GM12878 (cell line): ENCODE measurements around the gene AFAP1. TPM values are rescaled to one million over a fixed set of nuclear protein-coding genes. Genes with fewer than 3 reads are reported as not detected.

ENCODE experiments used
- ATAC-seq: fragments of 200-7000 bp; cut with Tn5 transposase; 3 replicates; pipeline ENCODE4 v1.9.1; 2020; ENCODE audit warnings: mild to moderate bottlenecking, moderate library complexity
- BruUV-seq: library from RNA; stranded (reverse); fragments of 400-500 nt; replicated peaks from 2 replicates; lab custom pipeline; 2021; lab: Mats Ljungman, UMichigan
- CTCF ChIA-PET: fragments of 300-600 bp; sonication (Branson Sonifier 250); formaldehyde crosslinking; extraction: SDS; loops from one replicate; lab custom pipeline; 2021; ENCODE audit warnings: inconsistent platforms; lab: Yijun Ruan, JAX
- POLR2A ChIA-PET: fragments of 350-600 bp; formaldehyde crosslinking; extraction: SDS; loops from one replicate; lab custom pipeline; 2021; ENCODE audit warnings: inconsistent platforms; lab: Charles Lee
- RAD21 ChIA-PET: fragments of 300-600 bp; sonication (Branson Sonifier 250); formaldehyde crosslinking; loops from one replicate; lab custom pipeline; 2023; ENCODE audit warnings: antibody characterized with exemption; ENCODE audit not compliant: unreplicated experiment; lab: Charles Lee
- SMC1A ChIA-PET: fragments of 300-600 bp; sonication (Branson Sonifier 250); formaldehyde crosslinking; loops from one replicate; lab custom pipeline; 2023; ENCODE audit not compliant: unreplicated experiment, uncharacterized antibody; lab: Charles Lee
- DNase-seq: peaks from one replicate; pipeline ENCODE4 v3.0.0-alpha.2; 2011; ENCODE audit warnings: low read depth, low spot score
- FAIRE-seq: peaks from 3 replicates; lab custom pipeline; 2011; peaks lifted over from hg19 to GRCh38; lab: Jason Lieb, UNC
- H2AFZ ChIP-seq: 2 replicates; pipeline ENCODE4 v1.6.0; 2011; ENCODE audit warnings: low read depth, low read length, control low read depth; ENCODE audit not compliant: control insufficient read depth
- H3K27ac ChIP-seq: 2 replicates; pipeline ENCODE4 v1.5.1; 2011; ENCODE audit warnings: control low read depth; ENCODE audit not compliant: control insufficient read depth, insufficient read depth
- H3K27me3 ChIP-seq, 2 experiments: replicated peaks in 1 of 2; 2 replicates each; pipeline versions ENCODE4 v1.6.0 to v1.6.1; 2011; ENCODE audit warnings: low read length in 1 of 2; ENCODE audit not compliant: control insufficient read depth in 2 of 2, insufficient read depth in 2 of 2
- H3K36me3 ChIP-seq, 2 experiments: 2 replicates each; pipeline ENCODE4 v1.5.1; 2011; ENCODE audit warnings: low read length in 1 of 2; ENCODE audit not compliant: control insufficient read depth in 2 of 2, insufficient read depth in 2 of 2
- H3K4me1 ChIP-seq: 2 replicates; pipeline ENCODE4 v1.6.1; 2011; ENCODE audit warnings: mild to moderate bottlenecking, low read length, moderate library complexity, mixed read lengths; ENCODE audit not compliant: control insufficient read depth, insufficient read depth
- H3K4me2 ChIP-seq: 2 replicates; pipeline ENCODE4 v1.6.0; 2011; ENCODE audit warnings: control low read depth; ENCODE audit not compliant: control insufficient read depth, insufficient read depth
- H3K4me3 ChIP-seq: fragments of 200-600 bp; sonication (generic); 2 replicates; pipeline ENCODE4 v1.5.1; 2016
- H3K79me2 ChIP-seq: 2 replicates; pipeline ENCODE4 v1.6.0; 2011; ENCODE audit warnings: low read length; ENCODE audit not compliant: control insufficient read depth, insufficient read depth
- H3K9ac ChIP-seq: 2 replicates; pipeline ENCODE4 v1.8.0; 2011; ENCODE audit warnings: low read length, control low read depth, mixed read lengths; ENCODE audit not compliant: control insufficient read depth, insufficient read depth
- H3K9me3 ChIP-seq: replicated peaks from 3 replicates; pipeline ENCODE4 v1.5.1; 2011; ENCODE audit warnings: mild to moderate bottlenecking, low read length; ENCODE audit not compliant: control insufficient read depth, insufficient read depth
- H4K20me1 ChIP-seq: 2 replicates; pipeline ENCODE4 v1.6.0; 2011; ENCODE audit not compliant: control insufficient read depth, insufficient read depth
- CBFB ChIP-seq: IDR thresholded peaks from 2 replicates; pipeline ENCODE4 v1.6.1; 2016; ENCODE audit warnings: antibody characterized with exemption, low read depth
- ESRRA ChIP-seq: IDR thresholded peaks from 2 replicates; pipeline ENCODE4 v1.6.1; 2012; ENCODE audit warnings: mild to moderate bottlenecking, low read length, improper control_type of control experiment
- PBX3 ChIP-seq: IDR thresholded peaks from 2 replicates; pipeline ENCODE4 v1.6.1; 2011; ENCODE audit warnings: mild to moderate bottlenecking, low read depth, low read length, moderate library complexity; ENCODE audit not compliant: insufficient replicate concordance
- SRF ChIP-seq, 2 experiments: IDR thresholded peaks; 2 replicates each; pipeline ENCODE4 v1.6.1; 2011; ENCODE audit warnings: low read depth in 2 of 2, low read length in 2 of 2, mild to moderate bottlenecking in 1 of 2, moderate library complexity in 1 of 2
- STAT3 ChIP-seq: IDR thresholded peaks from 2 replicates; pipeline ENCODE4 v1.6.1; 2011; ENCODE audit warnings: low read depth, low read length, improper control_type of control experiment
- ZBED1 ChIP-seq: IDR thresholded peaks from 2 replicates; pipeline ENCODE4 v1.6.1; 2016; ENCODE audit warnings: borderline replicate concordance
- ZNF687 ChIP-seq: fragments of 450-650 bp; IDR thresholded peaks from 2 replicates; pipeline ENCODE4 v1.6.1; 2017; ENCODE audit warnings: mild to moderate bottlenecking, moderate library complexity
- WGBS: methylation state at CpG from one replicate; pipeline ENCODE4 v1.1.6; 2016; ENCODE audit warnings: low lambda C conversion rate; ENCODE audit not compliant: insufficient replicate concordance, insufficient coverage; ENCODE audit errors: missing lambda C conversion rate; 5-methylcytosine and 5-hydroxymethylcytosine counted together
- in situ Hi-C: fragments of 300-500 bp; cut with MboI; formaldehyde crosslinking; loops from 9 replicates; pipeline ENCODE4 v1.14.3; 2018; ENCODE audit warnings: mixed read lengths
- intact Hi-C: fragments of 100-400 bp; cut with micrococcal nuclease; formaldehyde crosslinking; loops from one replicate; pipeline ENCODE4 v1.14.2; 2022; ENCODE audit not compliant: unreplicated experiment
- polyA plus RNA-seq, 11 experiments: library from polyadenylated mRNA; depleted of rRNA in 4 of 11; unstranded in 6 of 11; stranded (reverse) in 5 of 11; fragments of >200 nt; fragmentation: Nextera tagmentation in 4 of 11; fragmentation: Illumina TruSeq in 1 of 11; extraction: Ambion mirVana in 4 of 11; extraction: Trizol in 1 of 11; gene quantifications; 1 replicate in 1 of 11; 2 replicates in 10 of 11; pipeline versions ENCODE4 v1.2.1 to v1.2.3, GENCODE V29; 2011 to 2016; ENCODE audit warnings: inconsistent platforms in 2 of 11, missing spikeins in 2 of 11, low read depth in 1 of 11
- total RNA-seq, 4 experiments: library from RNA; depleted of rRNA in 3 of 4; stranded (reverse); fragments of >200 nt in 3 of 4; fragmentation: Illumina TruSeq in 1 of 4; extraction: Trizol in 1 of 4; gene quantifications; 2 replicates each; pipeline versions ENCODE4 v1.2.1 to v1.2.3, GENCODE V29; 2013 to 2021

AFAP1 gene
- total and polyA plus RNA-seq, 10 of the 15 experiments (the other 5 are each of a cell fraction or from before 2014, with no cell fraction given) = 0.02 to 0.23 (median 0.09) TPM; not detected in 1

- H3K4me2 ChIP-seq = no peak overlapping the region
- no peaks in the 10 kb centered on the region for H3K79me2 ChIP-seq
- no peaks in the 10 kb centered on the region for H3K4me1 ChIP-seq
- no peak for DNase-seq
- no peak overlapping the region for H3K4me3 ChIP-seq
- no peak for TF ChIP-seq CBFB
- no peak for TF ChIP-seq ZBED1
- TF ChIP-seq SRF (IDR thresholded peaks at IDR 0.05; ENCODE audit: low read depth in 2 of 2, low read length in 2 of 2) = no peak
- TF ChIP-seq, all 136 proteins: peak for 0
- intact Hi-C loops (no loop called here), in situ Hi-C loops (no loop called here)
- ChIA-PET POLR2A (no interaction called here), RAD21 (no interaction called here), SMC1A (no interaction called here), CTCF (no interaction called here)
- ATAC-seq (no peak), FAIRE-seq (no peak)
- WGBS = 36% methylated on average over 12 of the region's 12 CpGs
- Histone ChIP-seq H3K36me3 (no peaks in the 10 kb centered on the region), H3K27me3 (no peaks in the 10 kb centered on the region; a peak in 1 of 4 replicates), H4K20me1 (no peaks in the 10 kb centered on the region), H2AFZ (no peak overlapping the region), H3K27ac (no peak overlapping the region), H3K9me3 (no peaks in the 10 kb centered on the region; the same call in 2 of the 3 replicates), H3K9ac (no peak overlapping the region)
- BruUV-seq = no TSS peak
Observed at GRCh38 chr4:7892212-7893019, 47.2 kb downstream of the AFAP1 start.

GRCh38 chr4:7890635-7891393 lies 48.8 kb downstream of the AFAP1 start:
- no peak overlapping the region for H3K27ac ChIP-seq
- ChIA-PET RAD21 (no interaction called here), POLR2A (interaction anchor here (0.7 kb wide), 1 partner anchor 36 kb away, joined by 8 read pairs; no protein-coding TSS in a partner anchor)
- H2AFZ ChIP-seq = no peak overlapping the region
- TF ChIP-seq ESRRA (no peak), PBX3 (no peak), STAT3 (no peak), ZNF687 (no peak)
- TF ChIP-seq, all 136 proteins: peak for 0
- SMC1A ChIA-PET = no interaction called here
- intact Hi-C loops (no loop called here), in situ Hi-C loops (no loop called here)
- BruUV-seq = no TSS peak
- no peak overlapping the region for H3K4me2 ChIP-seq
- H3K9me3 ChIP-seq = no peaks in the 10 kb centered on the region; the same call in 2 of the 3 replicates
- no peaks in the 10 kb centered on the region for H3K79me2 ChIP-seq
- H3K27me3 ChIP-seq = no peaks in the 10 kb centered on the region; a peak in 1 of 4 replicates
- FAIRE-seq (no peak), ATAC-seq (no peak), DNase-seq (no peak)
- H3K4me3 ChIP-seq = no peak overlapping the region
- WGBS = 36% methylated on average over 7 of the region's 7 CpGs
- no peak overlapping the region for H3K9ac ChIP-seq
- H4K20me1 ChIP-seq = no peaks in the 10 kb centered on the region
- CTCF ChIA-PET = no interaction called here
- H3K4me1 ChIP-seq = no peaks in the 10 kb centered on the region
- no peaks in the 10 kb centered on the region for H3K36me3 ChIP-seq
